ENCODE data around the gene WDR27.
"Not testable (repeated sequence)": the region's sequence is repeated elsewhere in the genome, so short reads cannot be mapped to it uniquely, and the experiment has no call there.

Gene WDR27

GRCh38 chr6:169511785-169512184 lies 190.0 kb downstream of the WDR27 start:
- DNase-seq = not testable (repeated sequence)

- no peak for DNase-seq
Measured at GRCh38 chr6:169510871-169511270, 191.0 kb downstream of the WDR27 start.

- no peak for DNase-seq
Measured at GRCh38 chr6:169508452-169508851, 193.4 kb downstream of the WDR27 start.

- no peak for DNase-seq
Measured at GRCh38 chr6:169503422-169504152, 198.2 kb downstream of the WDR27 start.

- DNase-seq = no peak
Measured at GRCh38 chr6:169502445-169502844, 199.4 kb downstream of the WDR27 start.

- no peak for DNase-seq
Measured at GRCh38 chr6:169501777-169502313, 200.0 kb downstream of the WDR27 start.

- no peak for DNase-seq
Measured at GRCh38 chr6:169501128-169501527, 200.7 kb downstream of the WDR27 start.

GRCh38 chr6:169500688-169501087 lies 201.1 kb downstream of the WDR27 start:
- DNase-seq = no peak

- no peak for DNase-seq
Measured at GRCh38 chr6:169499848-169500247, 202.0 kb downstream of the WDR27 start.

GRCh38 chr6:169498916-169499513 lies 202.8 kb downstream of the WDR27 start:
- DNase-seq = no peak

GRCh38 chr6:169495601-169496000 lies 206.2 kb downstream of the WDR27 start:
- no peak for DNase-seq

- DNase-seq = no peak
Measured at GRCh38 chr6:169494038-169494437, 207.8 kb downstream of the WDR27 start.

- DNase-seq = no peak
Measured at GRCh38 chr6:169491482-169491881, 210.3 kb downstream of the WDR27 start.

GRCh38 chr6:169490830-169491229 lies 211.0 kb downstream of the WDR27 start:
- DNase-seq = no peak

GRCh38 chr6:169490246-169490641 lies 211.6 kb downstream of the WDR27 start:
- DNase-seq = no peak

GRCh38 chr6:169489563-169490245 lies 212.1 kb downstream of the WDR27 start:
- DNase-seq = no peak

- DNase-seq = no peak
Measured at GRCh38 chr6:169487579-169488436, 214.0 kb downstream of the WDR27 start.

GRCh38 chr6:169479783-169480495 lies 221.9 kb downstream of the WDR27 start:
- no peak for DNase-seq

- no peak for DNase-seq
Measured at GRCh38 chr6:169474362-169474761, 227.5 kb downstream of the WDR27 start.

GRCh38 chr6:169473663-169474062 lies 228.2 kb downstream of the WDR27 start:
- no peak for DNase-seq

- no peak for DNase-seq
Measured at GRCh38 chr6:169472786-169473416, 228.9 kb downstream of the WDR27 start.

GRCh38 chr6:169470790-169471189 lies 231.0 kb downstream of the WDR27 start:
- no peak for DNase-seq
